ENCODE results near the gene CD300A.

The CD300A gene

GRCh38 chr17:74439691-74440567 lies 26.5 kb upstream of the CD300A start:
- no peak for DNase-seq (ENCODE audit: low read depth in 2 of 3, low spot score in 1 of 3)

- DNase-seq (ENCODE audit: low read depth in 2 of 3, low spot score in 1 of 3) = no peak
These were observed 24.9 kb upstream of the CD300A start for GRCh38 chr17:74441537-74441936.

- DNase-seq (ENCODE audit: low read depth in 2 of 3, low spot score in 1 of 3) = no peak
These were observed 24.2 kb upstream of the CD300A start for GRCh38 chr17:74442291-74442669.

GRCh38 chr17:74442670-74443515 lies 23.5 kb upstream of the CD300A start:
- DNase-seq (ENCODE audit: low read depth in 2 of 3, low spot score in 1 of 3) = no peak

GRCh38 chr17:74443516-74444296 lies 22.7 kb upstream of the CD300A start:
- DNase-seq (ENCODE audit: low read depth in 2 of 3, low spot score in 1 of 3) = no peak

GRCh38 chr17:74444406-74444805 lies 22.0 kb upstream of the CD300A start:
- no peak for DNase-seq (ENCODE audit: low read depth in 2 of 3, low spot score in 1 of 3)

- DNase-seq (ENCODE audit: low read depth in 2 of 3, low spot score in 1 of 3) = no peak
These were observed 21.3 kb upstream of the CD300A start for GRCh38 chr17:74445158-74445557.

- DNase-seq (ENCODE audit: low read depth in 2 of 3, low spot score in 1 of 3) = no peak
These were observed 19.6 kb upstream of the CD300A start for GRCh38 chr17:74446551-74447500.

- DNase-seq (ENCODE audit: low read depth in 2 of 3, low spot score in 1 of 3) = no peak
These were observed 18.7 kb upstream of the CD300A start for GRCh38 chr17:74447628-74448159.

- no peak for DNase-seq (ENCODE audit: low read depth in 2 of 3, low spot score in 1 of 3)
These were observed 17.7 kb upstream of the CD300A start for GRCh38 chr17:74448756-74449155.

- no peak for DNase-seq (ENCODE audit: low read depth in 2 of 3, low spot score in 1 of 3)
These were observed 17.1 kb upstream of the CD300A start for GRCh38 chr17:74449306-74449705.

GRCh38 chr17:74449773-74450172 lies 16.7 kb upstream of the CD300A start:
- no peak for DNase-seq (ENCODE audit: low read depth in 2 of 3, low spot score in 1 of 3)

GRCh38 chr17:74450231-74450630 lies 16.2 kb upstream of the CD300A start:
- DNase-seq (ENCODE audit: low read depth in 2 of 3, low spot score in 1 of 3) = no peak

GRCh38 chr17:74450925-74451403 lies 15.5 kb upstream of the CD300A start:
- DNase-seq (ENCODE audit: low read depth in 2 of 3, low spot score in 1 of 3) = no peak

- no peak for DNase-seq (ENCODE audit: low read depth in 2 of 3, low spot score in 1 of 3)
These were observed 14.9 kb upstream of the CD300A start for GRCh38 chr17:74451557-74451956.

GRCh38 chr17:74452033-74452840 lies 14.2 kb upstream of the CD300A start:
- no peak for DNase-seq (ENCODE audit: low read depth in 2 of 3, low spot score in 1 of 3)

GRCh38 chr17:74452841-74453661 lies 13.4 kb upstream of the CD300A start:
- no peak for DNase-seq (ENCODE audit: low read depth in 2 of 3, low spot score in 1 of 3)

- DNase-seq (ENCODE audit: low read depth in 2 of 3, low spot score in 1 of 3) = peak in 2 of 3 donors; percentile 59 to 71
These were observed 12.7 kb upstream of the CD300A start for GRCh38 chr17:74453665-74454196.

All from stimulated activated CD4-positive, alpha-beta T cell treated with anti-CD3 and anti-CD28 coated beads, Interleukin-12 subunit alpha, Interleukin-12 subunit beta, amount 100 ng/mL, for 48 hours (primary cell).